ENCODE measurements around the gene FUT6. TPM values are rescaled to one million over a fixed set of nuclear protein-coding genes. Genes with fewer than 3 reads are reported as not detected.
"Not testable (repeated sequence)": the region's sequence is repeated elsewhere in the genome, so short reads cannot be mapped to it uniquely, and the experiment has no call there.

FUT6 gene
- total RNA-seq, 1 donor = not detected

GRCh38 chr19:5784581-5785147, 54.8 kb downstream of the FUT6 start, which contains the start of gene PRR22:
Gene PRR22, minus strand, starts transcription at chr19:5784746. Its CDS starts 86 bp downstream, at chr19:5784660.
- H3K4me2 ChIP-seq (ENCODE audit: insufficient read depth, low read length) = no peak within 1 kb of the TSS
- H3K9me3 ChIP-seq (ENCODE audit: low read depth, low read length) = no peaks in the 10 kb centered on the region
- peaks cover 30% of the 10 kb centered on the region for H3K36me3 ChIP-seq (ENCODE audit: insufficient read depth, low read length)
- H4K20me1 ChIP-seq (ENCODE audit: insufficient read depth, low read length) = peaks cover under 1% of the 10 kb centered on the region
- no peaks in the 10 kb centered on the region for H3K4me1 ChIP-seq (ENCODE audit: insufficient read depth, low read length)
- no peak within 1 kb of the TSS for H3K4me3 ChIP-seq (ENCODE audit: insufficient read depth, low read length)
- DNase-seq (ENCODE audit: insufficient read length, low spot score, missing footprints) = peak; percentile 53
- TF ChIP-seq CTCF (IDR thresholded peaks at IDR 0.05; ENCODE audit: extremely low read depth, low read depth, low read length) = no peak
- H2AFZ ChIP-seq (ENCODE audit: low read length) = no peak within 1 kb of the TSS
- peaks cover 1% of the 10 kb centered on the region for H3K79me2 ChIP-seq (ENCODE audit: insufficient read depth, low read length)
- H3K27me3 ChIP-seq (ENCODE audit: insufficient read depth, low read length) = no peaks in the 10 kb centered on the region
- H3K27ac ChIP-seq (ENCODE audit: low read depth, low read length) = no peak within 1 kb of the TSS

GRCh38 chr19:5782945-5783919, 56.3 kb downstream of the FUT6 start:
- TF ChIP-seq CTCF (IDR thresholded peaks at IDR 0.05; ENCODE audit: extremely low read depth, low read depth, low read length) = no peak
- DNase-seq (ENCODE audit: insufficient read length, low spot score, missing footprints) = peak; percentile 76
- no peak overlapping the region for H3K27ac ChIP-seq (ENCODE audit: low read depth, low read length)
- H3K27me3 ChIP-seq (ENCODE audit: insufficient read depth, low read length) = no peaks in the 10 kb centered on the region
- no peaks in the 10 kb centered on the region for H4K20me1 ChIP-seq (ENCODE audit: insufficient read depth, low read length)
- H3K4me3 ChIP-seq (ENCODE audit: insufficient read depth, low read length) = no peak overlapping the region
- peaks cover 20% of the 10 kb centered on the region for H3K36me3 ChIP-seq (ENCODE audit: insufficient read depth, low read length)
- no peaks in the 10 kb centered on the region for H3K9me3 ChIP-seq (ENCODE audit: low read depth, low read length)
- H3K4me2 ChIP-seq (ENCODE audit: insufficient read depth, low read length) = no peak overlapping the region
- no peaks in the 10 kb centered on the region for H3K4me1 ChIP-seq (ENCODE audit: insufficient read depth, low read length)
- H2AFZ ChIP-seq (ENCODE audit: low read length) = no peak overlapping the region
- no peaks in the 10 kb centered on the region for H3K79me2 ChIP-seq (ENCODE audit: insufficient read depth, low read length)

GRCh38 chr19:5782322-5782721, 57.2 kb downstream of the FUT6 start:
- no peak overlapping the region for H2AFZ ChIP-seq (ENCODE audit: low read length)
- peaks cover 12% of the 10 kb centered on the region for H3K36me3 ChIP-seq (ENCODE audit: insufficient read depth, low read length)
- no peak overlapping the region for H3K4me3 ChIP-seq (ENCODE audit: insufficient read depth, low read length)
- H3K9me3 ChIP-seq (ENCODE audit: low read depth, low read length) = no peaks in the 10 kb centered on the region
- no peaks in the 10 kb centered on the region for H3K4me1 ChIP-seq (ENCODE audit: insufficient read depth, low read length)
- H3K4me2 ChIP-seq (ENCODE audit: insufficient read depth, low read length) = no peak overlapping the region
- H3K79me2 ChIP-seq (ENCODE audit: insufficient read depth, low read length) = no peaks in the 10 kb centered on the region
- TF ChIP-seq CTCF (IDR thresholded peaks at IDR 0.05; ENCODE audit: extremely low read depth, low read depth, low read length) = no peak
- H3K27ac ChIP-seq (ENCODE audit: low read depth, low read length) = no peak overlapping the region
- DNase-seq (ENCODE audit: insufficient read length, low spot score, missing footprints) = peak; percentile 78
- no peaks in the 10 kb centered on the region for H3K27me3 ChIP-seq (ENCODE audit: insufficient read depth, low read length)
- no peaks in the 10 kb centered on the region for H4K20me1 ChIP-seq (ENCODE audit: insufficient read depth, low read length)

GRCh38 chr19:5780916-5781315, 58.6 kb downstream of the FUT6 start:
- not testable (repeated sequence) for H3K36me3 ChIP-seq (ENCODE audit: insufficient read depth, low read length); H3K4me3 ChIP-seq (ENCODE audit: insufficient read depth, low read length); H3K4me1 ChIP-seq (ENCODE audit: insufficient read depth, low read length); H3K27me3 ChIP-seq (ENCODE audit: insufficient read depth, low read length); H2AFZ ChIP-seq (ENCODE audit: low read length); H3K27ac ChIP-seq (ENCODE audit: low read depth, low read length); H3K4me2 ChIP-seq (ENCODE audit: insufficient read depth, low read length); DNase-seq (ENCODE audit: insufficient read length, low spot score, missing footprints); H3K9me3 ChIP-seq (ENCODE audit: low read depth, low read length); H3K79me2 ChIP-seq (ENCODE audit: insufficient read depth, low read length); H4K20me1 ChIP-seq (ENCODE audit: insufficient read depth, low read length)

Other genes with a start within 250 kb of the FUT6 start
- gene SAFB2, start 216.9 kb downstream of the FUT6 start, total RNA-seq = 38.0 and 43.0 TPM in 2 replicates
- gene SAFB, start 216.6 kb downstream of the FUT6 start, total RNA-seq = 33.7 and 42.4 TPM in 2 replicates
- gene MICOS13, start 159.2 kb downstream of the FUT6 start, total RNA-seq = 21.0 and 25.9 TPM in 2 replicates
- gene HSD11B1L, start 158.7 kb downstream of the FUT6 start, total RNA-seq = 12.1 and 14.8 TPM in 2 replicates
- gene RPL36, start 149.4 kb downstream of the FUT6 start, total RNA-seq = 228 and 257 TPM in 2 replicates
- 130 and 163 TPM in 2 replicates for gene LONP1, start 119.6 kb downstream of the FUT6 start, total RNA-seq
- gene CATSPERD, start 119.1 kb downstream of the FUT6 start, total RNA-seq = under 0.01 TPM in 2 replicates
- gene PRR22, start 55.0 kb downstream of the FUT6 start, total RNA-seq = 0.29 and 0.36 TPM in 2 replicates
- gene DUS3L, start 48.5 kb downstream of the FUT6 start, total RNA-seq = 21.2 and 30.0 TPM in 2 replicates
- gene NRTN, start 34.6 kb downstream of the FUT6 start, total RNA-seq = not detected in 2 replicates
- not detected in 2 replicates for gene FUT3, start 11.7 kb upstream of the FUT6 start, total RNA-seq
- gene FUT5, start 30.8 kb upstream of the FUT6 start, total RNA-seq = not detected in 2 replicates
- 235 and 265 TPM in 2 replicates for gene NDUFA11, start 64.1 kb upstream of the FUT6 start, total RNA-seq
- 12.3 and 12.7 TPM in 2 replicates for gene VMAC, start 65.2 kb upstream of the FUT6 start, total RNA-seq
- gene CAPS, start 74.6 kb upstream of the FUT6 start, total RNA-seq = 10.6 and 18.1 TPM in 2 replicates
- gene RANBP3, start 138.4 kb upstream of the FUT6 start, total RNA-seq = 40.5 and 42.1 TPM in 2 replicates

Measured in osteoblast (primary cell).